Measurements from ENCODE around the gene SPATS2.

Gene SPATS2

GRCh38 chr12:49568442-49569162 is 201.3 kb downstream of the SPATS2 start:
- no peak for TF ChIP-seq CTCF (IDR thresholded peaks at IDR 0.05; ENCODE audit: borderline replicate concordance, control extremely low read depth, extremely low read depth, insufficient read depth, missing control alignments)
- in situ Hi-C loops (cut with MboI; ENCODE audit: low sequenced_read_pairs, unreplicated experiment): no loop called here
- DNase-seq (ENCODE audit: low spot score): no peak
